NCI-H82 treated with DMSO at 0.1 percent for 48 hours (cell line): ENCODE data around the gene TMEM119.

Experiments
- DNase-seq: peaks from one replicate; lab custom pipeline; 2025; ENCODE audit not compliant: unreplicated experiment; lab: John Stamatoyannopoulos, UW

Gene TMEM119

GRCh38 chr12:108616941-108617858, 19.3 kb upstream of the TMEM119 start:
- no peak for DNase-seq

GRCh38 chr12:108616359-108616758, 18.5 kb upstream of the TMEM119 start:
- DNase-seq = no peak

GRCh38 chr12:108615918-108616317, 18.0 kb upstream of the TMEM119 start:
- no peak for DNase-seq

GRCh38 chr12:108614639-108615038, 16.8 kb upstream of the TMEM119 start:
- no peak for DNase-seq

GRCh38 chr12:108614041-108614440, 16.2 kb upstream of the TMEM119 start:
- DNase-seq = no peak

GRCh38 chr12:108613548-108613947, 15.7 kb upstream of the TMEM119 start:
- DNase-seq = no peak

- no peak for DNase-seq
Measured at GRCh38 chr12:108612788-108613282, 15.0 kb upstream of the TMEM119 start.

GRCh38 chr12:108611884-108612415, 14.1 kb upstream of the TMEM119 start:
- DNase-seq = no peak

GRCh38 chr12:108610856-108611605, 13.1 kb upstream of the TMEM119 start:
- no peak for DNase-seq

GRCh38 chr12:108610336-108610815, 12.5 kb upstream of the TMEM119 start:
- DNase-seq = no peak

- DNase-seq = no peak
Measured at GRCh38 chr12:108609537-108610335, 11.9 kb upstream of the TMEM119 start.

- no peak for DNase-seq
Measured at GRCh38 chr12:108608616-108609015, 10.7 kb upstream of the TMEM119 start.

- no peak for DNase-seq
Measured at GRCh38 chr12:108607981-108608600, 10.2 kb upstream of the TMEM119 start.

- no peak for DNase-seq
Measured at GRCh38 chr12:108606492-108606891, 8.6 kb upstream of the TMEM119 start.

- no peak for DNase-seq
Measured at GRCh38 chr12:108605690-108606406, 8.0 kb upstream of the TMEM119 start.

GRCh38 chr12:108605000-108605689, 7.3 kb upstream of the TMEM119 start:
- no peak for DNase-seq

GRCh38 chr12:108604208-108604941, 6.5 kb upstream of the TMEM119 start:
- no peak for DNase-seq

GRCh38 chr12:108603743-108604142, 5.9 kb upstream of the TMEM119 start:
- DNase-seq = no peak
